ENCODE measurements around the gene BRD9. TPM values are rescaled to one million over a fixed set of nuclear protein-coding genes. Genes with fewer than 3 reads are reported as not detected.

The BRD9 gene
- total RNA-seq, 8 experiments from 2014 or later, result 20.4 to 50.1 (median 36.8) TPM

- H3K4me1 ChIP-seq (replicated peaks in 1 of 2), result peaks cover 13 to 14% of the 10 kb centered on the region in 2 donors
- in situ Hi-C loops (cut with MboI; ENCODE audit: low pct_unique_long_range_greater_than_20kb in 2 of 9, low sequenced_read_pairs in 9 of 9, unreplicated experiment in 9 of 9), result loop anchor here in 2 of 9 experiments (25.0 kb wide), 1 partner anchor 226 kb away; no protein-coding TSS in a partner anchor
- ATAC-seq (replicated peaks in 6 of 8), result no peak
- WGBS, 10 experiments, result 86 to 99% (median 96%) methylated on average over 5 to 11 of the region's 11 CpGs
- no peak overlapping the region for H3K4me3 ChIP-seq
- H3K27ac ChIP-seq, result no peak overlapping the region
Measured at GRCh38 chr5:888638-889035, 4.0 kb downstream of the BRD9 start.

DNA sequence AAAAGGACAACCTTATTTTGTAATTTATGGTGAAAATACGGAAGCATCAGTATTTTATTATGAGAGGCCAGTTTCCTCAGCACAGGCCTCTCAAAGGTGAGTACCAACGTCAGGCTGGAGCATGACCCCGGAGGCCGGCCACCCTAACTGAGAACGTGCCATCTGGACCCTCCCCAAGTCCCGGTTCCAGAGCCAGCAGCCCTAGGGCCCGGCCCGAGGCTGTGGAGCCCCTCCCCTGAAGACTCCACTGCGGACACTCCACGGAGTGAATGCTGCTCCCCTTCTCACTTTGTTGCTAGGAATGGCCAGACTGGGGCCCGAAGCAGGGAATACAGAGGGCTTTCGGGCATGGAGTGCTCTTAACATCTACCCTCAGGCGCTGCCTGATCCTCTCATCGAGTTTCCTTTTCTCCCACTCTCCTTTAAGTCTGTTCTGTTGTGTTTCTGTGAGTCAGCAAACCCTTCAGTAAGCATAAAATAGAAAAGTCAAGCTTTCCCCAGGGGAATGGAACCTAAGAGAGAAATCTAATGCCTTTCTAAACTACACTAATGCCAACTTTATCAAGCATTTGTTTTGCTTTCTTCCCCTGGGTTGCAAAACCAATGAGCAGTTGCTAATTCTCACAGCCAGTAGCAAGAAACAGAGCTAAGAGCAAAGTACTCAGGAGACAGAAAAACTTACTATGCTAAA, 4.5 kb downstream of the BRD9 start:
- in situ Hi-C loops (cut with MboI; ENCODE audit: low pct_unique_long_range_greater_than_20kb in 2 of 9, low sequenced_read_pairs in 9 of 9, unreplicated experiment in 9 of 9), result loop anchor here in 2 of 9 experiments (25.0 kb wide), 1 partner anchor 226 kb away; no protein-coding TSS in a partner anchor
- Histone ChIP-seq H3K4me3 (no peak overlapping the region), H3K27ac (no peak overlapping the region), H3K4me1 (replicated peaks in 1 of 2) (peaks cover 9 to 11% of the 10 kb centered on the region in 2 donors)
- ATAC-seq (replicated peaks in 6 of 8), result no peak
- WGBS, 10 experiments, result 71 to 100% (median 93%) methylated on average over 1 to 9 of the region's 14 CpGs; no CpG with 5 or more reads in 2 of the 10 experiments

DNA sequence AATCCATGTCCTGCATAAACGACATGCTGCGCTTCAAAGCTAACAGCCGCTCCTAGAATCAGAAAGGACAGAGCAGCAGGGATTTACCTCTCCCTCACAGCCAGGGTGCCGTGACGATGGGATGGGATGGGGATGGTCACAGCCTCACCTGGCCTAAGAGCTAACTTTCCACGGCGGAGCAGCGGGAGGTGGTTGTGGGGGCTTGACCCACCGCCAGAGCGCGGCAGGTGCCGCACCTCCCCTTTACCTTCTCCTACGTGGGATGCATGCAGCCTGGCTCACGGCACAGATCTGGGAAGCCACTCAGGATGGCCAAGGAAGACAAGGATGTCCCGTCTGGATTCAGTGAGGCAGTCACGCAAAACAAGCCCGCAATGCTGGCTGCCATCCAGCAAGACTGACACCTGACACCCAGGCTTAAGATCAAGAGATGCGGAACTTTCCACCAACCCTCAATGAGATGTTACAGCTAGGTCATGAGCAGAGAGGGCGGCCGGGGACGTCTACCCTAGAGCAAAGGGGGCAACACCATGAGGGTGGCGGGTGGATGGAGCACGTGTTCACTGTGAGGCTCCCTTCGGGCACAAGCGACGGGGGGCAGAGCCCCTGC, 5.8 kb downstream of the BRD9 start:
- in situ Hi-C loops (cut with MboI; ENCODE audit: low pct_unique_long_range_greater_than_20kb in 2 of 9, low sequenced_read_pairs in 9 of 9, unreplicated experiment in 9 of 9), result loop anchor here in 2 of 9 experiments (25.0 kb wide), 1 partner anchor 225 kb away; no protein-coding TSS in a partner anchor
- 73 to 98% (median 91%) methylated on average over 1 to 18 of the region's 26 CpGs; no CpG with 5 or more reads in 3 of the 10 experiments for WGBS, 10 experiments
- peaks cover 9 to 11% of the 10 kb centered on the region in 2 donors for H3K4me1 ChIP-seq (replicated peaks in 1 of 2)
- ATAC-seq (replicated peaks in 6 of 8), result no peak
- H3K4me3 ChIP-seq, result no peak overlapping the region
- no peak overlapping the region for H3K27ac ChIP-seq

- WGBS, 10 experiments, result 86 to 100% (median 97%) methylated on average over 1 to 3 of the region's 13 CpGs; no CpG with 5 or more reads in 4 of the 10 experiments
- in situ Hi-C loops (cut with MboI; ENCODE audit: low pct_unique_long_range_greater_than_20kb in 2 of 9, low sequenced_read_pairs in 9 of 9, unreplicated experiment in 9 of 9), result loop anchor here in 2 of 9 experiments (25.0 kb wide), 1 partner anchor 224 kb away; no protein-coding TSS in a partner anchor
- ATAC-seq (replicated peaks in 6 of 8), result no peak
- Histone ChIP-seq H3K27ac (no peak overlapping the region), H3K4me1 (replicated peaks in 1 of 2) (peaks cover 1 to 6% of the 10 kb centered on the region in 2 donors), H3K4me3 (no peak overlapping the region)
Measured at GRCh38 chr5:886036-886435, 6.6 kb downstream of the BRD9 start.

DNA sequence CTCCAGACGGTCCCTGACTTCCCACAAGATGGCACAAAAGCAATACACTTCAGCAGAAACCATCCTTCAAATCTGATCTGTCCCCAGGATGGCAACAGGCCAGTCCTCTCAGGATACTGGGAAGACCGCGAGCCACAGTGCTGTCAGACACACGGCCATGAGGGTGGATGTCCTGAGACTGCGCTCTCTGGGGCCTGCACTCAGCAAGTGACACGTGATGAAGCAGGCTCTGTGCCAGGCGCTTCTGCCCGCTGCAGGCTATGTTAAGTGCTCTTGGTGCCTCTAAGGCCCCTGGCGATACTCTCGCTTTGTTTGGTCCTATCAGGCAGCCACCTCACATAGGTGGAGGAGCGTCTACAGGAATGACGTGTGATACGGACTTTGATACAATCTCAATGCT, 7.1 kb downstream of the BRD9 start:
- WGBS, 10 experiments, result 80 to 100% (median 99%) methylated on average over 1 to 8 of the region's 13 CpGs; no CpG with 5 or more reads in 6 of the 10 experiments
- ATAC-seq (replicated peaks in 6 of 8), result peak in 1 of 8 experiments; percentile 42
- peaks cover 0 to 1% of the 10 kb centered on the region in 2 donors for H3K4me1 ChIP-seq (replicated peaks in 1 of 2)
- no peak overlapping the region for H3K27ac ChIP-seq
- in situ Hi-C loops (cut with MboI; ENCODE audit: low pct_unique_long_range_greater_than_20kb in 2 of 9, low sequenced_read_pairs in 9 of 9, unreplicated experiment in 9 of 9), result loop anchor here in 2 of 9 experiments (25.0 kb wide), 1 partner anchor 223 kb away; no protein-coding TSS in a partner anchor
- no peak overlapping the region for H3K4me3 ChIP-seq

DNA sequence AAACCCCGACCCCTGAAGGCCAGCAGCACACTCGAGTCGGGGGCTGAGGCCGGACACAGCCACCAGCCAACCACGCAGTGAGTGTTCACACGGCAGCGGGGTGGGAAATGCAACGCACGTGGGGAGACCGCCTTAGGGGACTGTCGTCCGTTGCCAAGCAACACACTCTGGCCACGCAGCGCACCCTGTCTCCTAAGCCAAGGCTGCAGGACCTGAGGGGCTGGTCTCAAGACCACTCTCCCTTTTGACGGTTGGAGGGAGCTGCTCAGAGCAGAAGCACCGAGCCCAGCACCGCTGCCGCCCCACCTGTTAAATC, 7.5 kb downstream of the BRD9 start:
- no peak for ATAC-seq (replicated peaks in 6 of 8)
- in situ Hi-C loops (cut with MboI; ENCODE audit: low pct_unique_long_range_greater_than_20kb in 2 of 9, low sequenced_read_pairs in 9 of 9, unreplicated experiment in 9 of 9), result loop anchor here in 2 of 9 experiments (25.0 kb wide), 1 partner anchor 223 kb away; no protein-coding TSS in a partner anchor

GRCh38 chr5:884345-885126, 8.1 kb downstream of the BRD9 start:
- WGBS, 10 experiments, result 72 to 100% (median 88%) methylated on average over 1 to 3 of the region's 16 CpGs; no CpG with 5 or more reads in 4 of the 10 experiments
- H3K27ac ChIP-seq, result no peak overlapping the region
- in situ Hi-C loops (cut with MboI; ENCODE audit: low pct_unique_long_range_greater_than_20kb in 2 of 9, low sequenced_read_pairs in 9 of 9, unreplicated experiment in 9 of 9), result loop anchor here in 2 of 9 experiments (25.0 kb wide), 1 partner anchor 222 kb away; no protein-coding TSS in a partner anchor
- no peak overlapping the region for H3K4me3 ChIP-seq
- no peaks in the 10 kb centered on the region for H3K4me1 ChIP-seq (replicated peaks in 1 of 2)
- ATAC-seq (replicated peaks in 6 of 8), result peak in 3 of 8 experiments; percentile 53 to 77 (median 77)

More for the DNA sequence above, 7.5 kb downstream of the BRD9 start:
- Histone ChIP-seq H3K4me3 (no peak overlapping the region), H3K27ac (no peak overlapping the region), H3K4me1 (replicated peaks in 1 of 2) (no peaks in the 10 kb centered on the region)
- 63 to 100% (median 91%) methylated on average over 1 to 6 of the region's 18 CpGs; no CpG with 5 or more reads in 5 of the 10 experiments for WGBS, 10 experiments

DNA sequence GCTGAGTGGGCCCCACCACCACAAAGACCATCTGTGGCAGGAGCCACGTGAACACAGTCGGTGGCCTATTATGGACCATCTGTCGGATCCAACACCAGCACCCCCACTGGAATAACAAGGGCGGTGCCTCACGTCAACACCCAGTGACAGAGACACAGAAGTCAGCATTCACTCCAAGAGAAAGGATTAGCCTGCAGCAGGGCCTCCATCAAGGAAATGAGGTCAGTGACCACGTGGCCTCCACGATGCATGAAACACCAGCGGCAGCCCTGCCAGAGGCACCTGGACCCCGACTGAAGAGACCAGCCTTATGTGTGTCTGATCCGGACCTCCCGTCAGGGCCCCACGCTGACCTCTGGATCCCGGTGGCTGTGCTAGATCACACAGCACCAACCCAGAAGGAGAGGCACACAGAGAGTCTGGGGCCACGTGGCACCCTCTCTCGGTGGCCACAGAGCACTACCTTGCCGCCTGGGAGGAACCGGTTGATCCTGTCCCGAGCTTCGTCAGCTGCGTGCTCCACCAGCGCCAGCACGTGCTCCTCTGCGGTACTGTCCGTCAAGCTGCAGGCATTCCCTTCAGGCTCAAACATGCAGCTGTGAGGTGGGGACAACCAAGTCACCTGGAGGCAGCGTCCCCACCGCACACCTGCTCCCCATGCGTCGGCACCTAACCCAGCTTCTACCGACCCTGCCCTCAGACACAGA, 9.0 kb downstream of the BRD9 start:
- Histone ChIP-seq H3K27ac (no peak overlapping the region), H3K4me3 (no peak overlapping the region), H3K4me1 (replicated peaks in 1 of 2) (no peaks in the 10 kb centered on the region)
- in situ Hi-C loops (cut with MboI; ENCODE audit: low pct_unique_long_range_greater_than_20kb in 2 of 9, low sequenced_read_pairs in 9 of 9, unreplicated experiment in 9 of 9), result loop anchor here in 2 of 9 experiments (25.0 kb wide), 1 partner anchor 221 kb away; no protein-coding TSS in a partner anchor
- 80 to 100% (median 93%) methylated on average over 1 to 21 of the region's 29 CpGs; no CpG with 5 or more reads in 4 of the 10 experiments for whole genome bisulfite sequencing, 10 experiments
- ATAC-seq (replicated peaks in 6 of 8), result no peak

DNA sequence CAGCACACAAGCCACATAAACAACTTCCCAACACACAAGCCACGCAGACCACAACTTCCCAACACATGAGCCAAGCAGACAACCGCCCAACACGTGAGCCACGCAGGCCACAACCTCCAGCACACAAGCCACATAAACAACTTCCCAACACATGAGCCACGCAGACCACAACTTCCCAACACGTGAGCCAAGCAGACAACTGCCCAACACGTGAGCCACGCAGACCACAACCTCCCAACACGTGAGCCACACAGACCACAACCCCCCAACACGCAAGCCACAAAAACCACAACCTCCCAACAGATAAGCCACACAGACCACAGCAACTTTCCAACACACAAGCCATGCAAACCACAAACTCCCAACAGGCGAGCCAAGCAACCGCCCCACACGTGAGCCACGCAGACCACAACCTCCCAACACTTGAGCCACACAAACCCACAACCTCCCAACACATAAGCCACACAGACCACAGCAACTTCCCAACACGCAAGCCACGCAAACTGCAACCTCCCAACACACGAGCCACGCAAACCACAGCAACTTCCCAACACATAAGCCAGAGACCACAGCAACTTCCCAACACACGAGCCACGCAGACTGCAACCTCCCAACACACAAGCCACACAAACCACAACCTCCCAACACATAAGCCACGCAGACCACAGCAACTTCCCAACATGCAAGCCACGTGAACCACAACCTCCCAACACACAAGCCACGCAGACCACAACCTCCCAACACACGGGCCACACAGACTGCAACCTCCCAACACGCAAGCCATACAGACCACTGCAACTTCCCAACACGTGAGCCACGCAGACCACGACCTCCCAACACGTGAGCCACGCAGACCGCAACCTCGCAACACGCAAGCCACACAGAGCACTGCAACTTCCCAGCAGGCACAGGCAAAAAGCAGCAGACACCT, 10.1 kb downstream of the BRD9 start:
- Histone ChIP-seq H3K4me1 (replicated peaks in 1 of 2) (no peaks in the 10 kb centered on the region), H3K4me3 (no peak overlapping the region), H3K27ac (no peak overlapping the region)
- WGBS, 10 experiments, result 93 to 100% (median 100%) methylated on average over 1 to 19 of the region's 33 CpGs; no CpG with 5 or more reads in 1 of the 10 experiments
- ATAC-seq (replicated peaks in 6 of 8), result no peak
- in situ Hi-C loops (cut with MboI; ENCODE audit: low pct_unique_long_range_greater_than_20kb in 2 of 9, low sequenced_read_pairs in 9 of 9, unreplicated experiment in 9 of 9), result loop anchor here in 2 of 9 experiments (25.0 kb wide), 1 partner anchor 220 kb away; no protein-coding TSS in a partner anchor

DNA sequence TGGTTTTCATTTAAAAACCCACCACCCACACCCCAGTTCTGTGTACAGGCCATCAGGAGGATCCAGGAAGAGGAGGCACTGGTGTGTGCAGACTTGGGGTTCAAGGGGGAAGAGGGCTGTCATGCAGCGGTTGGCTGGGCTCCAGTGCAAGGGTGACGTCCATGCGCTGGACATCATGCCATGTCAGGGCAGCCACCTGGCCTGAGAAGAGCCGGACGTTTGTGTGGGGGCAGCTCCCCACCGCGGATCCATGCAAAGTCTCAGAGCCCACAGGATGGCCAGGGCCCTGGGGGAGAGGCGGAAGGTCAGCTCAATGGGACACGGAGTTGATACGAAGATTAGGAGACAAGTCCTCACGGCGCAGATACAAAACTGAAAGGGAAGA, 11.1 kb downstream of the BRD9 start:
- no peak overlapping the region for H3K4me3 ChIP-seq
- no peaks in the 10 kb centered on the region for H3K4me1 ChIP-seq (replicated peaks in 1 of 2)
- no peak overlapping the region for H3K27ac ChIP-seq
- 70 to 100% (median 97%) methylated on average over 1 to 7 of the region's 12 CpGs; no CpG with 5 or more reads in 3 of the 10 experiments for WGBS, 10 experiments
- no peak for ATAC-seq (replicated peaks in 6 of 8)
- in situ Hi-C loops (cut with MboI; ENCODE audit: low pct_unique_long_range_greater_than_20kb in 2 of 9, low sequenced_read_pairs in 9 of 9, unreplicated experiment in 9 of 9), result loop anchor here in 2 of 9 experiments (25.0 kb wide), 1 partner anchor 219 kb away; no protein-coding TSS in a partner anchor

GRCh38 chr5:880816-881550, 11.6 kb downstream of the BRD9 start:
- H3K4me3 ChIP-seq, result no peak overlapping the region
- 83 to 100% (median 92%) methylated on average over 2 to 9 of the region's 35 CpGs; no CpG with 5 or more reads in 4 of the 10 experiments for WGBS, 10 experiments
- H3K27ac ChIP-seq, result no peak overlapping the region
- in situ Hi-C loops (cut with MboI; ENCODE audit: low pct_unique_long_range_greater_than_20kb in 2 of 9, low sequenced_read_pairs in 9 of 9, unreplicated experiment in 9 of 9), result loop anchor here in 2 of 9 experiments (25.0 kb wide), 1 partner anchor 219 kb away; no protein-coding TSS in a partner anchor
- ATAC-seq (replicated peaks in 6 of 8), result no peak
- no peaks in the 10 kb centered on the region for H3K4me1 ChIP-seq (replicated peaks in 1 of 2)
